IPS DF 6.9 (cell line): ENCODE measurements around the gene FAHD2A.

Experiments
- DNase-seq: peaks from one replicate; pipeline ENCODE4 v3.0.0-alpha.2; 2013; ENCODE audit warnings: low read depth, low spot score
- H3K27ac ChIP-seq: one replicate; pipeline ENCODE4 v1.5.1; 2013; ENCODE audit warnings: low read length, control low read depth
- H3K27me3 ChIP-seq: 2 replicates; pipeline ENCODE4 v1.6.1; 2013; ENCODE audit warnings: mild to moderate bottlenecking, low read length; ENCODE audit not compliant: control insufficient read depth, insufficient read depth
- H3K36me3 ChIP-seq: 2 replicates; pipeline ENCODE4 v1.6.1; 2013; ENCODE audit warnings: low read length; ENCODE audit not compliant: control insufficient read depth, insufficient read depth
- H3K4me1 ChIP-seq: 2 replicates; pipeline ENCODE4 v1.6.1; 2013; ENCODE audit warnings: low read length; ENCODE audit not compliant: control insufficient read depth, insufficient read depth
- H3K4me3 ChIP-seq: 2 replicates; pipeline ENCODE4 v1.5.1; 2013; ENCODE audit warnings: mild to moderate bottlenecking, low read length
- H3K9me3 ChIP-seq: 2 replicates; pipeline ENCODE4 v1.6.1; 2013; ENCODE audit warnings: low read length, inconsistent platforms; ENCODE audit not compliant: control insufficient read depth, insufficient read depth
- WGBS: extraction: QIAGEN DNeasy Blood & Tissue Kit; methylation state at CpG from one replicate; pipeline ENCODE4 v1.1.7; 2013; ENCODE audit warnings: mixed read lengths, missing lambda C conversion rate; ENCODE audit not compliant: insufficient read length, insufficient coverage; 5-methylcytosine and 5-hydroxymethylcytosine counted together

FAHD2A gene

DNA sequence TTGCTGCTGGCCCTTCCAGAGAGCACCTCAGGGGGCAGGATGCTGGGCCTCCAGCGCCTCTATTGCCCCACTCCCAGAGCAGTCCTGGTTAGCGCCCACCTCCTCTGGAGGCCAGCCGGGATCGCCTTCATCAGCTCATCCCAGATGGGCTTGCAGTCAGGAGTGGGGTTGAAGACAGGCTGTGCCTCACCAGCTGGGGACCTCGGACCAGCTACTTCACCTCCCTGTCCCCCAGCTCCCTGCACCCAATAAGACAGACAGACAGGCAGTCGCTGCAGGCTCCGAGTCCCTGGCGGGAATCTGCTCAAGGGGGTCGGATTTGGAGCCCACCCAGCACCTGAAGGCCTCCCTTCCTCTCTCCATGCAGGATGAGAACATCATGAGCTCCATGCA lies 18.9 kb upstream of the FAHD2A start:
- DNase-seq: no peak
- Histone ChIP-seq H3K27me3 (no peaks in the 10 kb centered on the region), H3K4me3 (no peak overlapping the region), H3K4me1 (no peaks in the 10 kb centered on the region), H3K27ac (no peak overlapping the region), H3K9me3 (no peaks in the 10 kb centered on the region), H3K36me3 (no peaks in the 10 kb centered on the region; the same call in 1 of the 2 replicates)
- no CpG with 5 or more reads among the region's 9 CpGs for WGBS

- no peaks in the 10 kb centered on the region for H3K9me3 ChIP-seq
- no peak for DNase-seq
- no peak overlapping the region for H3K4me3 ChIP-seq
- no peak overlapping the region for H3K27ac ChIP-seq
- no peaks in the 10 kb centered on the region; the same call in 1 of the 2 replicates for H3K36me3 ChIP-seq
- no peaks in the 10 kb centered on the region for H3K27me3 ChIP-seq
- H3K4me1 ChIP-seq: peaks cover 2% of the 10 kb centered on the region; the same call in 1 of the 2 replicates
- no CpG with 5 or more reads among the region's 12 CpGs for WGBS
These were observed 17.5 kb upstream of the FAHD2A start for GRCh38 chr2:95384854-95385569.

GRCh38 chr2:95385570-95385984 lies 16.9 kb upstream of the FAHD2A start:
- H3K36me3 ChIP-seq: no peaks in the 10 kb centered on the region; the same call in 1 of the 2 replicates
- no peaks in the 10 kb centered on the region for H3K27me3 ChIP-seq
- H3K4me1 ChIP-seq: peaks cover 2% of the 10 kb centered on the region; the same call in 1 of the 2 replicates
- H3K4me3 ChIP-seq: no peak overlapping the region
- H3K9me3 ChIP-seq: no peaks in the 10 kb centered on the region
- H3K27ac ChIP-seq: no peak overlapping the region
- no CpG with 5 or more reads among the region's 12 CpGs for WGBS
- DNase-seq: no peak

DNA sequence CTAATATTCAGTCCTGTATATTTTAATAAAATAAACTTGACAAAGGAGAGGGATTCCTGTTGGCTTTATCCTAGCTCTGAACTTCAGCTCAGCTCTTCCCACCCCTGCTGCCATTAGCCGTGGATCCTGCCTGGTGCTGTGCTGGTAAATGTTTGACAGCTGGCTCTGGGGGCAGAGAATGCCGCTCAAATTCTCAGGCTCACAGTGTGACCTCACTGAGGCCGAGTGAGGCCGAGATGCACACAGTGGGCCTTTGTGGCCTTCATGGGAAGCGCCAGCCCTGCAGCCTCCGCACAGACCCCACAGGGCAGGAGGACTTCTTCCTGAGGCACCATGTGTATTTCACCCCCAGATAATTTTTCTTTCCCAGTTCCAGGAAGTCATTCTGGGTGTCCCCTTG lies 16.5 kb upstream of the FAHD2A start:
- no CpG with 5 or more reads among the region's 6 CpGs for WGBS
- no peak for DNase-seq
- no peaks in the 10 kb centered on the region for H3K27me3 ChIP-seq

DNA sequence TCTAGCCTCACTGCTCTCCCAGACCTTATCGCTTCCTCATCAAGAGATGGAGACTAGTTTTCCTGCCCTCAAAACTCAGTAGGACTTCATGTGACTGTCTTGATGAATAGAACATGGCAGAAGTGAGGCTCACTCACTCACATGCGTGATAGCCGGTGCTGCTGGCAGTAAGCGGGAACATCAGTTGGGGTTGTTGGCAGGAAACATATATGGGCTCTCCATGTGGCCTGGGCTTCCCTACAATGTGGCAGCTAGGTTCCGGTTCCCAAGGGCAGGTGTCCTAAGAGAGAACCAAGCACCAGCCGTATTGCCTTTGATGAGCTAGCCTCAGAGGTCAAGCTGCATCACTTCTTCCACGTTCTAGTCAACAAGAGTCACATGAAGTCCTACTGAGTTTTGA lies 15.2 kb upstream of the FAHD2A start:
- no CpG with 5 or more reads among the region's 7 CpGs for WGBS
- Histone ChIP-seq H3K4me1 (peaks cover 2% of the 10 kb centered on the region; the same call in 1 of the 2 replicates), H3K4me3 (no peak overlapping the region), H3K27me3 (no peaks in the 10 kb centered on the region), H3K36me3 (no peaks in the 10 kb centered on the region; the same call in 1 of the 2 replicates), H3K27ac (no peak overlapping the region), H3K9me3 (no peaks in the 10 kb centered on the region)
- no peak for DNase-seq

More for the DNA sequence above, 16.5 kb upstream of the FAHD2A start:
- H3K4me1 ChIP-seq: peaks cover 2% of the 10 kb centered on the region; the same call in 1 of the 2 replicates
- H3K36me3 ChIP-seq: no peaks in the 10 kb centered on the region; the same call in 1 of the 2 replicates
- H3K27ac ChIP-seq: no peak overlapping the region
- H3K4me3 ChIP-seq: no peak overlapping the region
- H3K9me3 ChIP-seq: no peaks in the 10 kb centered on the region

GRCh38 chr2:95388091-95388692 lies 14.3 kb upstream of the FAHD2A start:
- WGBS: no CpG with 5 or more reads among the region's 14 CpGs
- peaks cover 2% of the 10 kb centered on the region; the same call in 1 of the 2 replicates for H3K4me1 ChIP-seq
- no peak overlapping the region for H3K27ac ChIP-seq
- no peak for DNase-seq
- H3K9me3 ChIP-seq: no peaks in the 10 kb centered on the region
- no peaks in the 10 kb centered on the region for H3K27me3 ChIP-seq
- H3K36me3 ChIP-seq: no peaks in the 10 kb centered on the region
- H3K4me3 ChIP-seq: no peak overlapping the region

- no peak overlapping the region for H3K4me3 ChIP-seq
- no peak for DNase-seq
- peaks cover 2% of the 10 kb centered on the region; the same call in 1 of the 2 replicates for H3K4me1 ChIP-seq
- no peak overlapping the region for H3K27ac ChIP-seq
- H3K36me3 ChIP-seq: no peaks in the 10 kb centered on the region
- no peaks in the 10 kb centered on the region for H3K27me3 ChIP-seq
- no peaks in the 10 kb centered on the region for H3K9me3 ChIP-seq
- no CpG with 5 or more reads among the region's 15 CpGs for WGBS
These were observed 13.7 kb upstream of the FAHD2A start for GRCh38 chr2:95388856-95389244.

- Histone ChIP-seq H3K27ac (no peak overlapping the region), H3K4me3 (no peak overlapping the region), H3K4me1 (peaks cover 2% of the 10 kb centered on the region; the same call in 1 of the 2 replicates), H3K36me3 (no peaks in the 10 kb centered on the region), H3K9me3 (no peaks in the 10 kb centered on the region), H3K27me3 (no peaks in the 10 kb centered on the region)
- peak; percentile 57 for DNase-seq
- no CpG with 5 or more reads among the region's 46 CpGs for WGBS
These were observed 13.0 kb upstream of the FAHD2A start for GRCh38 chr2:95389245-95390119.

- WGBS: no CpG with 5 or more reads among the region's 4 CpGs
- H3K27ac ChIP-seq: no peak overlapping the region
- no peak for DNase-seq
- H3K27me3 ChIP-seq: no peaks in the 10 kb centered on the region
- no peaks in the 10 kb centered on the region for H3K9me3 ChIP-seq
- H3K4me3 ChIP-seq: no peak overlapping the region
- no peaks in the 10 kb centered on the region for H3K36me3 ChIP-seq
- H3K4me1 ChIP-seq: peaks cover 2% of the 10 kb centered on the region; the same call in 1 of the 2 replicates
These were observed 12.1 kb upstream of the FAHD2A start for GRCh38 chr2:95390272-95390880.

DNA sequence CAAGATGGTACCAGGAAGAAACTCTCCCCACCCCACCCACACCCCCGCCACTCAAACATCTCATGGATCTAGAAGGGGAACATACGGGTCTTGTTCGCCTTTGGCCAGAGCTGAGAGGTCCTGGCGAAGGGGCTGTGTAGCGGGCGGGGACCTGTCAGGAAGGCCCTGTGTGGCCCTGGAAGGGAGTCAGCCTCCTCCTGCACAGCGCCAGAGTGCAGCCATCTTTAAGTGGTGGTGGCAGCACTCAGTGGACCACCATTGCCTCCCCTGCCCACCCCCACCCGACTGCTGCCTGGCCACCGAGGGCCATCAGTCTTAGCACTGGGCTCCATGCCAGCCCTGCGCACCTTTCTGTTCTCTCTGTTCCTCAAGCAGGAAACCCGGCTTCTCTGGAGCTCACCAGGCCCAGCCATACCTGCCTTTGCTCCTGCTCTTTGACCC lies 11.6 kb upstream of the FAHD2A start:
- DNase-seq: no peak
- Histone ChIP-seq H3K4me1 (peaks cover 2% of the 10 kb centered on the region; the same call in 1 of the 2 replicates), H3K27me3 (no peaks in the 10 kb centered on the region), H3K27ac (no peak overlapping the region), H3K4me3 (no peak overlapping the region), H3K36me3 (no peaks in the 10 kb centered on the region), H3K9me3 (no peaks in the 10 kb centered on the region)
- no CpG with 5 or more reads among the region's 11 CpGs for WGBS
